Uterus (tissue), 4 donors: ENCODE measurements around the gene GMDS. TPM values are rescaled to one million over a fixed set of nuclear protein-coding genes. Genes with fewer than 3 reads are reported as not detected.

Experiments
- DNase-seq, 2 donors: peaks; one replicate each; pipeline ENCODE4 v3.0.0-alpha.2; 2019 to 2020
- H3K27ac ChIP-seq, 2 donors: fragments of 200-600 bp; sonication (generic); 1 replicate in 1 of 2; 2 replicates in 1 of 2; pipeline ENCODE4 v1.5.1; 2016 to 2018
- H3K27me3 ChIP-seq, 2 donors: fragments of 200-600 bp; sonication (generic); one replicate each; pipeline ENCODE4 v1.5.1; 2018 to 2019; ENCODE audit warnings: control low read depth in 1 of 2
- H3K36me3 ChIP-seq, 2 donors: fragments of 200-600 bp; sonication (generic); one replicate each; pipeline ENCODE4 v1.5.1; 2019; ENCODE audit warnings: control low read depth in 1 of 2
- H3K4me1 ChIP-seq, 2 donors: fragments of 200-600 bp; sonication (generic); one replicate each; pipeline ENCODE4 v1.5.1; 2018 to 2019; ENCODE audit warnings: control low read depth in 1 of 2
- H3K4me3 ChIP-seq, 2 donors: fragments of 200-600 bp; sonication (generic); 1 replicate in 1 of 2; 2 replicates in 1 of 2; pipeline ENCODE4 v1.5.1; 2018 to 2019; ENCODE audit warnings: mild to moderate bottlenecking in 1 of 2
- H3K9me3 ChIP-seq, 2 donors: fragments of 200-600 bp; sonication (generic); one replicate each; pipeline ENCODE4 v1.5.1; 2019; ENCODE audit warnings: control low read depth in 1 of 2
- POLR2A ChIP-seq, 2 donors: fragments of 450-650 bp; IDR thresholded peaks; one replicate each; pipeline ENCODE4 v1.6.1; 2016; ENCODE audit warnings: antibody characterized with exemption in 2 of 2, mild to moderate bottlenecking in 1 of 2, moderate library complexity in 1 of 2
- intact Hi-C: fragments of 100-400 bp; cut with DNase I; formaldehyde crosslinking; loops from one replicate; pipeline ENCODE4 v1.15.1; 2023; ENCODE audit warnings: low total_unique reads
- total RNA-seq, 4 donors: library from RNA; depleted of rRNA in 3 of 4; stranded (reverse); fragments of >200 nt in 3 of 4; gene quantifications; one replicate each; pipeline versions ENCODE4 v1.1.0 to v1.2.4, GENCODE V29; 2014 to 2023
- TF ChIP-seq, protein P1 (sequence below), 4 experiments: fragments of 200-600 bp in 2 of 4; fragments of 450-650 bp in 2 of 4; sonication (generic) in 2 of 4; IDR thresholded peaks; one replicate each; pipeline ENCODE4 v1.5.1; 2016 to 2019; ENCODE audit warnings: antibody characterized with exemption in 4 of 4, mild to moderate bottlenecking in 2 of 4, moderate library complexity in 1 of 4
- donor health status: DM: yes; HTN: yes; CAD: no.

GMDS gene
- total RNA-seq, 4 donors from 2014 or later: 5.3 to 17.4 (median 12.9) TPM

- H3K9me3 ChIP-seq: no peaks in the 10 kb centered on the region
- intact Hi-C loops: no loop called here
- no peaks in the 10 kb centered on the region for H3K27me3 ChIP-seq
- no peak overlapping the region for H3K27ac ChIP-seq
- H3K4me1 ChIP-seq: no peaks in the 10 kb centered on the region
- no peak for DNase-seq
- no peaks in the 10 kb centered on the region for H3K36me3 ChIP-seq
- TF ChIP-seq, protein P1, sequence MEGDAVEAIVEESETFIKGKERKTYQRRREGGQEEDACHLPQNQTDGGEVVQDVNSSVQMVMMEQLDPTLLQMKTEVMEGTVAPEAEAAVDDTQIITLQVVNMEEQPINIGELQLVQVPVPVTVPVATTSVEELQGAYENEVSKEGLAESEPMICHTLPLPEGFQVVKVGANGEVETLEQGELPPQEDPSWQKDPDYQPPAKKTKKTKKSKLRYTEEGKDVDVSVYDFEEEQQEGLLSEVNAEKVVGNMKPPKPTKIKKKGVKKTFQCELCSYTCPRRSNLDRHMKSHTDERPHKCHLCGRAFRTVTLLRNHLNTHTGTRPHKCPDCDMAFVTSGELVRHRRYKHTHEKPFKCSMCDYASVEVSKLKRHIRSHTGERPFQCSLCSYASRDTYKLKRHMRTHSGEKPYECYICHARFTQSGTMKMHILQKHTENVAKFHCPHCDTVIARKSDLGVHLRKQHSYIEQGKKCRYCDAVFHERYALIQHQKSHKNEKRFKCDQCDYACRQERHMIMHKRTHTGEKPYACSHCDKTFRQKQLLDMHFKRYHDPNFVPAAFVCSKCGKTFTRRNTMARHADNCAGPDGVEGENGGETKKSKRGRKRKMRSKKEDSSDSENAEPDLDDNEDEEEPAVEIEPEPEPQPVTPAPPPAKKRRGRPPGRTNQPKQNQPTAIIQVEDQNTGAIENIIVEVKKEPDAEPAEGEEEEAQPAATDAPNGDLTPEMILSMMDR (IDR thresholded peaks at IDR 0.05): no peak
- no peak for TF ChIP-seq POLR2A (IDR thresholded peaks at IDR 0.05)
- H3K4me3 ChIP-seq: no peak overlapping the region
Observed at GRCh38 chr6:1703923-1704322, 541.5 kb downstream of the GMDS start.

- no peaks in the 10 kb centered on the region for H3K9me3 ChIP-seq
- no peaks in the 10 kb centered on the region for H3K4me1 ChIP-seq
- DNase-seq: no peak
- no peak overlapping the region for H3K27ac ChIP-seq
- TF ChIP-seq, protein P1 (IDR thresholded peaks at IDR 0.05): no peak
- TF ChIP-seq POLR2A (IDR thresholded peaks at IDR 0.05): no peak
- intact Hi-C loops: no loop called here
- H3K27me3 ChIP-seq: no peaks in the 10 kb centered on the region
- no peaks in the 10 kb centered on the region for H3K36me3 ChIP-seq
- no peak overlapping the region for H3K4me3 ChIP-seq
Observed at GRCh38 chr6:1703091-1703855, 542.1 kb downstream of the GMDS start.

DNA sequence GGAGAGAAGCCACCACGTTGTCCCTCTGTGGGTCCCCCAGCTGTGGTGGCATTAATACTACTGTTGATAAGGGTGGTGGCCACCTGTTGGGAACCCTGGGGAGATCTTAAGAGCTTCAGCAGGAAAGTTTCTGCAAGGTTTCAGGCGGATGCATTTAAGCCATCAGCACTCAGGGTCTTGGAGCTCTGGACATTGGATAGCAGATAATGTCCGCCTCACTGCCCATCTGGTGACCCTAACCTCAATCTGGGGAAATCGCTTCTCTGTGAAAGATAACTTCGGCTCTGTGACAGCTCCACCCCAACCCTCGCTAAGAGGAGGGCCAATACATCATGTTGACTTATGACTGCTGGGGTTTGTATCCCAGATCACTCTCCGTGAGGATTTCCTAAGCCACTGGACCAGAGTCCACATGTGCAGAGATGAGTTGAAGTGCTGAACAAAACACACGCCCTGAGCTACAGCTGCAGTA lies 542.8 kb downstream of the GMDS start:
- intact Hi-C loops: no loop called here
- Histone ChIP-seq H3K4me1 (no peaks in the 10 kb centered on the region), H3K27ac (no peak overlapping the region), H3K36me3 (no peaks in the 10 kb centered on the region), H3K4me3 (no peak overlapping the region), H3K27me3 (no peaks in the 10 kb centered on the region), H3K9me3 (no peaks in the 10 kb centered on the region)
- no peak for DNase-seq
- TF ChIP-seq, protein P1 (IDR thresholded peaks at IDR 0.05): no peak
- TF ChIP-seq POLR2A (IDR thresholded peaks at IDR 0.05): no peak

DNA sequence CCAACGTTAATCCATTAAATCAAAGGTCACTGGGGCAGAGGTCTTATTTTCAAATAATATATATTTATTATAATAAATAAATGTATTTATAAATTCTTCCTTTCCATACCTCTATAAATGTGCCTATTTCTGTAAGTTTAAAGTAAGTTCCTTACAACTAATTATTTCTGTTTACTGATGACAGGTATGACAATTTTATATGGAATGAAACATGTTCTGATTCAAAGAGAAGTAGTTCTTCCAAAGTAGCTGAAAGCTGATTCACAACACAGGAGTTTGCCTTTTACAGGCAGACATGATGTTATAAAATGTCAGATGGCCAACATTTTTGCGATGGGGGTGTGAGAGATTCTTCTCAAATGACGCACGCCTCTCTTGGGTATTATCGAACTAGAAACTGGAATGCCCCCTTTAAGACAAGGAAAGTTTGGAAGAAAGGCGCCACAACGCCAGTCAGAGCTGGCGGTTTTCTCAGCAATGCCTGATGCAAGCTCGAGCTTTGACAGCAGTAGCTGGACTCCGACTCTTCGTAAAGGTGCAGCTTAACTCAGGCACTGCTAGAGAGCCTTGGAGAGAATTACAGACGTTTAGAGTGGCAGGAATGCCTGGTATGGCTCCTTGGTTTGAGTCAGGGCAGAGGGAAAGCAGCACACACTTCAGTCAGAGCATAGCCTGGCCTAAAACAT lies 543.6 kb downstream of the GMDS start:
- H3K4me1 ChIP-seq: no peaks in the 10 kb centered on the region
- intact Hi-C loops: no loop called here
- no peak overlapping the region for H3K27ac ChIP-seq
- H3K36me3 ChIP-seq: no peaks in the 10 kb centered on the region
- TF ChIP-seq, protein P1 (IDR thresholded peaks at IDR 0.05): no peak
- TF ChIP-seq POLR2A (IDR thresholded peaks at IDR 0.05): no peak
- H3K9me3 ChIP-seq: no peaks in the 10 kb centered on the region
- H3K4me3 ChIP-seq: no peak overlapping the region
- peak in 1 of 2 donors; percentile 21 for DNase-seq
- H3K27me3 ChIP-seq: no peaks in the 10 kb centered on the region
